ENCODE data around the gene ZMYND15. TPM values are rescaled to one million over a fixed set of nuclear protein-coding genes. Genes with fewer than 3 reads are reported as not detected.

Gene ZMYND15
- total and polyA plus RNA-seq, 4 donors = 0.47 to 2.4 (median 0.71) TPM

- no peaks in the 10 kb centered on the region for H3K9me3 ChIP-seq (ENCODE audit: control insufficient read depth in 4 of 4, low read length in 3 of 4)
- H3K27ac ChIP-seq (ENCODE audit: low read depth in 1 of 2, low read length in 2 of 2) = peak overlapping the region in 1 of 2 donors; percentile 39
- no peaks in the 10 kb centered on the region for H3K36me3 ChIP-seq (ENCODE audit: control insufficient read depth in 4 of 4, insufficient read depth in 3 of 4, low read depth in 1 of 4, low read length in 3 of 4)
- no peak overlapping the region for H3K4me3 ChIP-seq (ENCODE audit: low read depth in 1 of 3, low read length in 3 of 3)
- TF ChIP-seq SP1 (IDR thresholded peaks at IDR 0.05) = no peak
- TF ChIP-seq, protein P1, sequence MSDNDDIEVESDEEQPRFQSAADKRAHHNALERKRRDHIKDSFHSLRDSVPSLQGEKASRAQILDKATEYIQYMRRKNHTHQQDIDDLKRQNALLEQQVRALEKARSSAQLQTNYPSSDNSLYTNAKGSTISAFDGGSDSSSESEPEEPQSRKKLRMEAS (IDR thresholded peaks at IDR 0.05) = no peak
- no peak for TF ChIP-seq RXRA (IDR thresholded peaks at IDR 0.05)
- TF ChIP-seq TAF1 (conservative IDR thresholded peaks at IDR 0.05) = no peak
- TF ChIP-seq HNF4A (conservative IDR thresholded peaks at IDR 0.05) = no peak
- TF ChIP-seq FOXA1 (IDR thresholded peaks at IDR 0.05) = no peak
- no peak for TF ChIP-seq ATF3 (IDR thresholded peaks at IDR 0.05)
- TF ChIP-seq GABPA (IDR thresholded peaks at IDR 0.05 in 1 of 2, conservative IDR thresholded peaks at IDR 0.05 in 1 of 2) = no peak
- TF ChIP-seq JUND (IDR thresholded peaks at IDR 0.05) = no peak
- no peak for TF ChIP-seq YY1 (IDR thresholded peaks at IDR 0.05)
- TF ChIP-seq RAD21 (IDR thresholded peaks at IDR 0.05) = no peak
- no peak for TF ChIP-seq REST (IDR thresholded peaks at IDR 0.05)
- no peak for TF ChIP-seq CTCF (IDR thresholded peaks at IDR 0.05; ENCODE audit: low read depth, low read length, missing input control)
- TF ChIP-seq FOXA2 (IDR thresholded peaks at IDR 0.05) = no peak
- TF ChIP-seq, protein P2, sequence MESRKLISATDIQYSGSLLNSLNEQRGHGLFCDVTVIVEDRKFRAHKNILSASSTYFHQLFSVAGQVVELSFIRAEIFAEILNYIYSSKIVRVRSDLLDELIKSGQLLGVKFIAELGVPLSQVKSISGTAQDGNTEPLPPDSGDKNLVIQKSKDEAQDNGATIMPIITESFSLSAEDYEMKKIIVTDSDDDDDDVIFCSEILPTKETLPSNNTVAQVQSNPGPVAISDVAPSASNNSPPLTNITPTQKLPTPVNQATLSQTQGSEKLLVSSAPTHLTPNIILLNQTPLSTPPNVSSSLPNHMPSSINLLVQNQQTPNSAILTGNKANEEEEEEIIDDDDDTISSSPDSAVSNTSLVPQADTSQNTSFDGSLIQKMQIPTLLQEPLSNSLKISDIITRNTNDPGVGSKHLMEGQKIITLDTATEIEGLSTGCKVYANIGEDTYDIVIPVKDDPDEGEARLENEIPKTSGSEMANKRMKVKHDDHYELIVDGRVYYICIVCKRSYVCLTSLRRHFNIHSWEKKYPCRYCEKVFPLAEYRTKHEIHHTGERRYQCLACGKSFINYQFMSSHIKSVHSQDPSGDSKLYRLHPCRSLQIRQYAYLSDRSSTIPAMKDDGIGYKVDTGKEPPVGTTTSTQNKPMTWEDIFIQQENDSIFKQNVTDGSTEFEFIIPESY (IDR thresholded peaks at IDR 0.05) = no peak
- no peak for TF ChIP-seq NR2F2 (IDR thresholded peaks at IDR 0.05)
- no peak for TF ChIP-seq EGR1 (IDR thresholded peaks at IDR 0.05; ENCODE audit: low read depth in 2 of 2)
- no peak for DNase-seq (ENCODE audit: low spot score)
- no peak overlapping the region for H3K9ac ChIP-seq (ENCODE audit: low read depth in 1 of 2, low read length in 2 of 2)
- 90% methylated on average over 9 of the region's 9 CpGs for WGBS
- H3K27me3 ChIP-seq (ENCODE audit: control insufficient read depth in 4 of 4, insufficient read depth in 4 of 4, low read length in 3 of 4) = no peaks in the 10 kb centered on the region
- H3K4me1 ChIP-seq (ENCODE audit: control insufficient read depth in 4 of 4, insufficient read depth in 4 of 4, low read length in 3 of 4) = peaks cover 10 to 25% (median 16%) of the 10 kb centered on the region in 4 donors
Observed at GRCh38 chr17:4725646-4726310, 13.9 kb upstream of the ZMYND15 start.
